HG03060 (cell line): ENCODE measurements around the gene COPS3.
"Not testable (repeated sequence)": the region's sequence is repeated elsewhere in the genome, so short reads cannot be mapped to it uniquely, and the experiment has no call there.

Experiments
- ATAC-seq: cut with Tn5 transposase; IDR thresholded peaks from one replicate; pipeline ENCODE4 v1.9.1; 2021; ENCODE audit warnings: low read depth, moderate number of reproducible peaks; ENCODE audit not compliant: unreplicated experiment

Gene COPS3

GRCh38 chr17:17303010-17303846, 22.2 kb upstream of the COPS3 start, which contains the start of gene NT5M:
Gene NT5M (plus strand): TSS chr17:17303373. CDS start chr17:17303551, 178 bp downstream.
- ATAC-seq: no peak

GRCh38 chr17:17301659-17302058, 20.6 kb upstream of the COPS3 start:
- not testable (repeated sequence) for ATAC-seq

GRCh38 chr17:17300624-17301568, 19.9 kb upstream of the COPS3 start:
- ATAC-seq: no peak

- no peak for ATAC-seq
Measured at GRCh38 chr17:17298108-17298507, 17.1 kb upstream of the COPS3 start.

DNA sequence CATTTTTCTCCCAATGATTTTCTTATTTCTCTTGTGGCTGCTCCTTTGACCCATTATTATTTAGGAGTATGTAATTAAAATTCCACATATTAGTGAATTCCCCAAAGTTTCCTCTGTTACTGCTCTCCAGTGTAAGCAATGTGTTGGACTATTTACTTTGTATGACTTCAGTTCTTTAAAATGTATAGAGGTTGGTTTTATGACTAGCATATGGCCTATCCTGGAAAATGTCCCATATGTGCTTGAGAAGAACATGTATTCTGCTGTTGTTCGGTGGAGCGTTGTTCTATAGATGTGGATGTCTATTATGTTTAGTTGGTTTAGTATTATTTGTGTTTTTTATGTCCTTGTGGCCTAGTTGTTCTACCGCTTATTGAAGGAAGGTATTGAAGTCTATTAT, 16.2 kb upstream of the COPS3 start:
- ATAC-seq: no peak

DNA sequence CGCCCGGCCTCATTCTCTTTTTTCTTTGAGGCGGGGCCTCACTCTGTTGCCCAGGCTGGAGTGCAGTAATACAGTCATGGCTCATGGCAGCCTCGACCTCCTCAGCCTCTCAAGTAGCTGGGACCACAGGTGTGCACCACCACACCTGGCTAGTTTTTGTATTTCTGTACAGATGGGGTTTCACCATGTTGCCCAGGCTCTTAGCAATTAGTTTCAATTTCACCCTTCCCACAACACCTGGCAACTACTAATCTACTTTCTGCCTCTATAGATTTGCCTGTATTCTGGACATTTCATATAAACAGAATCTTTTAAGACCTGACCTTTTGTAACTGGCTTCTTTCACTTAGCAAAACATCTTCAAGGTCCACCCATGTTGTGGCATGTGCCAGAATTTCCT, 14.1 kb upstream of the COPS3 start:
- ATAC-seq: no peak

DNA sequence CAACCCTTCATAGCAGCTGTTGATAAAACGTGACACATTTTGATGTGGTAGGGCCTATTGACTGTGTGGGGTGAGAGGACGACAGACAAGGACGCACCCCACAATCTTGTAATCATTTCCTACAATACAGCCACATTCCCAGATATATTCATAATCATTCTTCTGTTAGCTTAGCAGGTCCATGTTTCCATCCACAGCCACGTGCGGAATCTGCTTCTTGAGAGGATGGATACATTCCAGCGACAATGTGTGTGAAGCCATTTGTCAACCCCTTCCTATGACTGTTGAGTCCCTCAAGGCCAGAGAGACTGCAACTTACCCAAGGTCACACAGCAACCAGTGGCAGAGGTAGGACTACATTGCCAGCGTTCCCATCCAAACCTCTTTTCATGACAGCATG, 8.7 kb upstream of the COPS3 start:
- ATAC-seq: no peak

- ATAC-seq: no peak
Measured at GRCh38 chr17:17289086-17289485, 8.0 kb upstream of the COPS3 start.

DNA sequence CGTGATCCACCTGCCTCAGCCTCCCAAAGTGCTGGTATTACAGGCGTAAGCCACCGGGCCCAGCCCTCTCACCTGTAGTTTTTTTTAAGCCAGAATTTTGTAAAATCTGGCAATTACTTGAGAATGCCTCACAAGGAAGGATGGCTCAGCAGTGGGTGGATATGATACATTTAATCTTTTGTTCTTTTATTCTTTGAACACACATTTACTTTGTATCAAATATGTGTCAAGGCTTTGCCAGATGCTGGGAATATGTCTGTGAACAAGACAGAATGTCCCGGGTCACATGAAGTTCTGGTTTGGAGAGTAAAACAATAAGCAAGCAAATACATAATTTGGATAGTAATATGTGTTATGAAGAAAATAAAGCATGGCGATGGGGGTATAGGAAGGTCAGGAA, 4.9 kb upstream of the COPS3 start:
- ATAC-seq: no peak

GRCh38 chr17:17279316-17279715, 1.7 kb downstream of the COPS3 start:
- ATAC-seq: no peak

DNA sequence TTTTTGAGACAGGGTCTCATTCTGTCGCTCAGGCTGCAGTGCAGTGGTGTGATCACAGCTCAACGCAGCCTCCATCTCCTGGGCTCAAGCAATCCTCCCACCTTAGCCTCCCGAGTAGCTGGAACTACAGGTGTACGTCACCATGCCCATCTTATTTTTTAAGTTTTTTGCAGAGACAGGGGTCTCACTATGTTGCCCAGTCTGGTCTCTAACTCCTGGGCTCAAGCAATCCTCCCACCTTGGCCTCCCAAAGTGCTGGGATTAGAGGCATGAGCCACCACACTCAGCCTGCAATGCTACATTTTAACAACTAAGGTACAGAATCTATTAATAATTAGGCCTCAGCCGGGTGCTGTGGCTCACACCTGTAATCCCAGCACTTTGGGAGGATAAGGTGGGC, 3.6 kb downstream of the COPS3 start:
- not testable (repeated sequence) for ATAC-seq

DNA sequence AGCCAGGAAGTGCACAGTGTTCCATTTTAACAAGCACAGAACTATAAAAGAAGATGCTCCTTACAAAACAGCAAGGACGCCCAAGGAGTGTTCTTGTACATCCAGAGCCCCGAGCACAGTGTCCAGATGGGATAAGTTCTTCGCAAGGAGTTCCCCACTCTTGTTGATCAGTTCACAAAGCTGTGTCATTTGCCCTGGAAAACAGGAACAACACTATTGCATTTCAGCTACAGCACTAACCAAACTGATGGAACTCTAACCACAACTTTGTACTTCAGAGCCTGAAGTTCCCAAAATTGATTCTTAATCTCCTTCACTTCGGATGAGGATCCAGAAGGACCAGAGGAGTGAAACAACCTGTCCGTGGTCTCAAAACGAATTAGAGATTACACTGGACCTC, 5.1 kb downstream of the COPS3 start:
- ATAC-seq: no peak

GRCh38 chr17:17269926-17270773, 10.9 kb downstream of the COPS3 start:
- no peak for ATAC-seq

DNA sequence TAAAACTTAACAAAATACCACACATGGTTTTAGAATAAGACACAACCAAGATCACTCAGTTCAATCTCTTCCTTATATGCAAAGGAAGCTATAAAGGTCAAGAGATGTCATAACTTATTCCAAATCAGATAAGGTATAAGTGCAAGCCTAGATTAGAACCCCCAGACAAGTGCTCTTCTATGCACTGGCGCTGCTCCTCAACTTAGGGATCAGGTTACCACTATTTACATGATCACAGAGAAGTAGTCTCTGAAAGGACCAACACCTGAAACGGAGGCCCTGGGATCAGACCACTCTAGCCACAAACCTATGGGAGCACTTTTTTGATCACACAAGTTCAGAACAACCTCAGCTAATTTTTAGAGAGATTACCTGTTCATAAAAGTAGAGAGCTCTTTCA, 16.6 kb downstream of the COPS3 start:
- no peak for ATAC-seq

DNA sequence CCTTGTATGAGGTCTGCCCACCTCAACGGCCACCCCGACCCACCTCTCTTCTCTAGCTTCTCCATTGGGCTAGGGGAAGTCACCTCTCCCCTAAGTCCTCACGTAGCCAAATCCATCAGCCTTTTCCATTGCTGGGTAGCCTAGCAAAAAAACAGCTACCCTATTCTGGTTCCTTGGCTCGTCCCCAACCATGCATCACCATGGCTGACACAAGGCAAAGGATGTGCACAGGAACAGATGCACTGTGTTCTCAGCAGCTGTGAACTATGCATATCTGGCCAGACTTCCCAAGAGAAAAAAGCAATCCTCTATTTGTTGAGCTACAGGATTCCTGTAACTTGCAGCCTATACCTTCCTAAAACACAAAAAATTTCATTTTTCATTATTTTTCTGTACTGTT, 22.0 kb downstream of the COPS3 start:
- ATAC-seq: no peak

GRCh38 chr17:17258011-17258410, 23.0 kb downstream of the COPS3 start:
- ATAC-seq: no peak

- no peak for ATAC-seq
Measured at GRCh38 chr17:17256316-17256715, 24.7 kb downstream of the COPS3 start.

GRCh38 chr17:17255689-17256088, 25.4 kb downstream of the COPS3 start:
- not testable (repeated sequence) for ATAC-seq

GRCh38 chr17:17254036-17254435, 27.0 kb downstream of the COPS3 start:
- no peak for ATAC-seq

DNA sequence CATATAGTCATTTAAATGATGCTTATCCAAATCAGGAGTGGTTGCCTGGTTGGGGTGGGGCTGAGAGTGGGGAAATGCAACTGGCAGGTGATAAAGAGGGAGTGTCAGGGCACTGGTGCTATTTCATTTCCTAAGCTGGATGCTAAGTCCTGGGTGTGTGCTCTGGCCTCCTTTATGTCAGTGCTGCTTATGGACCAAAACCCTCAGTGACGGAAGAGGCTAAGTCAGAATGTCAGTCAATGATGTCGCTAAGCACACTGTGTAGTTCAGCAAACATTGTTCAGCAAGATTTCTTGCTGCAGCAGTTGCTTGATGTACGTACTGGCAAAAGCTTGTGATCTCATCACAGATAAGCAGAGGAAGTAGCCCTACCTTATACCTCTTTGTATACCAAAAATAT, 27.6 kb downstream of the COPS3 start:
- no peak for ATAC-seq
